Fibroblast of lung (primary cell): ENCODE data around the gene MCEE. TPM values are rescaled to one million over a fixed set of nuclear protein-coding genes. Genes with fewer than 3 reads are reported as not detected.

ENCODE experiments used
- DNase-seq, 2 donors: peaks; one replicate each; pipeline versions ENCODE4 v3.0.0 to v3.0.0-alpha.2; 2010; ENCODE audit warnings: low read depth in 2 of 2
- H2AFZ ChIP-seq: 2 replicates; pipeline ENCODE4 v1.5.1; 2012; ENCODE audit warnings: low read length, control low read depth, inconsistent platforms
- H3K27ac ChIP-seq: 2 replicates; pipeline ENCODE4 v1.5.1; 2011; ENCODE audit warnings: low read length, control low read depth; ENCODE audit not compliant: insufficient read depth
- H3K27me3 ChIP-seq: 2 replicates; pipeline ENCODE4 v1.5.1; 2011; ENCODE audit warnings: mild to moderate bottlenecking, low read length; ENCODE audit not compliant: control insufficient read depth, insufficient read depth
- H3K36me3 ChIP-seq: 2 replicates; pipeline ENCODE4 v1.5.1; 2011; ENCODE audit warnings: low read length; ENCODE audit not compliant: control insufficient read depth, insufficient read depth
- H3K4me1 ChIP-seq: 2 replicates; pipeline ENCODE4 v1.5.1; 2011; ENCODE audit warnings: low read length; ENCODE audit not compliant: control insufficient read depth, insufficient read depth; ENCODE audit errors: extremely low read depth
- H3K4me2 ChIP-seq: 2 replicates; pipeline ENCODE4 v1.5.1; 2011; ENCODE audit warnings: low read length, control low read depth; ENCODE audit not compliant: insufficient read depth; ENCODE audit errors: extremely low read depth
- H3K4me3 ChIP-seq, 4 experiments: fragments of 200-600 bp in 1 of 4; sonication (generic) in 1 of 4; replicated peaks in 1 of 4; 2 replicates each; pipeline ENCODE4 v1.5.1; 2011 to 2016; ENCODE audit warnings: low read length in 4 of 4, low read depth in 3 of 4, mild to moderate bottlenecking in 3 of 4, control low read depth in 2 of 4, inconsistent platforms in 1 of 4, mixed read lengths in 1 of 4; ENCODE audit not compliant: insufficient read depth in 1 of 4; ENCODE audit errors: control extremely low read depth in 1 of 4
- H3K79me2 ChIP-seq: 2 replicates; pipeline ENCODE4 v1.5.1; 2012; ENCODE audit warnings: mild to moderate bottlenecking, low read length, inconsistent platforms; ENCODE audit not compliant: control insufficient read depth, insufficient read depth
- H3K9ac ChIP-seq: 2 replicates; pipeline ENCODE4 v1.5.1; 2011; ENCODE audit warnings: mild to moderate bottlenecking, low read length, control low read depth; ENCODE audit not compliant: insufficient read depth
- H3K9me3 ChIP-seq: 2 replicates; pipeline ENCODE4 v1.5.1; 2012; ENCODE audit warnings: low read depth, low read length; ENCODE audit not compliant: control insufficient read depth, insufficient read depth
- H4K20me1 ChIP-seq: 2 replicates; pipeline ENCODE4 v1.5.1; 2011; ENCODE audit warnings: low read length; ENCODE audit not compliant: control insufficient read depth, insufficient read depth; ENCODE audit errors: extremely low read depth
- CTCF ChIP-seq, 2 donors: IDR thresholded peaks in 1 of 2; conservative IDR thresholded peaks in 1 of 2; 1 replicate in 1 of 2; 2 replicates in 1 of 2; pipeline ENCODE4 v1.5.1; 2011 to 2012; ENCODE audit warnings: low read length in 2 of 2, control low read depth in 1 of 2, inconsistent platforms in 1 of 2, low read depth in 1 of 2, mild to moderate bottlenecking in 1 of 2
- EZH2 ChIP-seq: IDR thresholded peaks from 2 replicates; pipeline ENCODE4 v1.5.1; 2012; ENCODE audit warnings: low read length, control low read depth, mild to moderate bottlenecking; ENCODE audit errors: missing control alignments
- polyA plus RNA-seq, 2 donors: library from polyadenylated mRNA; depleted of rRNA in 1 of 2; stranded (reverse) in 1 of 2; unstranded in 1 of 2; fragments of >200 nt; gene quantifications; 2 replicates each; pipeline ENCODE4 v1.2.1, GENCODE V29; 2011 to 2012; ENCODE audit warnings: missing spikeins in 1 of 2
- total RNA-seq: library from RNA; depleted of rRNA; stranded (reverse); fragments of >200 nt; gene quantifications from 2 replicates; pipeline ENCODE4 v1.2.1, GENCODE V29; 2014

Gene MCEE
- total and polyA plus RNA-seq, 2 donors (not counting 1 experiment from before 2014, with no cell fraction given), result 18.8 TPM

DNA sequence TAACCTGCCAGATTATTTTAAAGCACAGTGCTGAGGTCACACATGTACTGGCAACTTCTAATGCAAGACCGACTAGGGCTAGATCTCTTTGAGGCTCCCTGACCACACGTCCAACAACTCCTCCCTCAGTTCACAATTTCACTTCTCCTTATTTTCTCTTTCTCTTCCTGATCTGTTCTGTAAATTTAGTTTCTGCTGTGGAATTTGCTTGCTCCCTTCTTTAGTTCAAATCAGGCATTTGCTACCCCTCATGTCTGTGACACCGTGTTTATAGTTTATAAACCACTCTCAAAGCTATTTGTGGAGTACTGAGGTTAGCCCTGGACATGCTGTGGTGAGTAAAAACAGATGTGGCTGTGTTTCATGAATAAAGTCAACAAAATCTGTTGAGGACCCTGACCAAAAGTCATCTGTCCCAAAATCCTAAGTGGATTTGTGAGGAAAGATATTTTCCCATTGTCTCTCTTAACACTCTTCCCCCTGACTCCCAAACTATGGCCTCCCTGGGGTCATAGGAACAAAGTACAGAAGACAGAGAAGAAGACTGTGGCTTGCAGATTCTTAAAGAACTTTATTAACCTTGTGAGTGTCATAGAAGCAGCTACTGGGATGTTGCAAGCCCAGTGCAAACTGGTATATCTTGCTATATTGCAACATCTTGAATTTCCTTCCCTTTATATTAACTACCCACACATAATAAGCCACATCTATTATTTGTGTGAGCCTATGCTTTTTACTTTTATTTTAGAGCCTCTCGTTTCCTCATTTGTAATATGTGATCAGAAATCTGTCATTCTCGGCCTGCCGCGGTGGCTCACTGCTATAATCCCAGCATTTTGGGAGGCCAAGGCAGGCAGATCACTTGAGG is 65.0 kb downstream of the MCEE start:
- Histone ChIP-seq H3K79me2 (peaks cover 13% of the 10 kb centered on the region), H3K27ac (no peak overlapping the region), H2AFZ (no peak overlapping the region), H4K20me1 (no peaks in the 10 kb centered on the region), H3K4me3 (no peak overlapping the region), H3K9ac (no peak overlapping the region), H3K27me3 (peaks cover 18% of the 10 kb centered on the region), H3K4me1 (peaks cover 6% of the 10 kb centered on the region), H3K36me3 (no peaks in the 10 kb centered on the region), H3K9me3 (no peaks in the 10 kb centered on the region), H3K4me2 (peak overlapping the region; percentile 3)
- DNase-seq, result peak in 1 of 2 donors; percentile 20
- TF ChIP-seq EZH2 (no peak), CTCF (conservative IDR thresholded peaks at IDR 0.05 in 1 of 2, IDR thresholded peaks at IDR 0.05 in 1 of 2; ENCODE audit: low read depth in 1 of 2, low read length in 2 of 2) (no peak)

DNA sequence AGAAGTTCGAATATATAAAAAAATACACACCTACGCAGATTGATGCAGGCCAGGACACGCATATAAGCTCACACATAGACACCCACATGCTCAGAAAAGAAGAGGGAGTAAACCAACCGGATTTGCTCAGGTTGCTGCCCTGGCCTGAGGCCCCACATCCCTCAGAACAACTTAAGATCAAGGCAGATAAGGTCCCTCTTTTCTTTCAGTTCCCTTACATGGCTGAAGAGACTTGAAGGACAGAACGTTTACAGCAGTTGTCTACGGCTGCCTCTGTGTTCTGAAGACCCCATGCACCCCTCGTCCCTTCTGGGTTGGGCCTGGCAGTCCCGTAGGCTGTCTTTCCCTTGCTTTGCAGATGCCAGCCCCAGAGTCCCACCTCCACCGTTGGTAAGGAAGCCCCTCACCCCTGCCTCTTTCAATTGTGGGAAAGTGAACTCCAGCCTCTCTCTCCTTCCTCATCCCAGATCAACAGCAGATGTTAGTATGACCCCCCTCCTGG is 65.9 kb downstream of the MCEE start:
- no peak overlapping the region for H2AFZ ChIP-seq
- H3K4me1 ChIP-seq, result no peaks in the 10 kb centered on the region
- peaks cover 19% of the 10 kb centered on the region for H3K27me3 ChIP-seq
- H3K79me2 ChIP-seq, result peaks cover 5% of the 10 kb centered on the region
- no peak overlapping the region for H3K4me2 ChIP-seq
- H3K36me3 ChIP-seq, result no peaks in the 10 kb centered on the region
- no peaks in the 10 kb centered on the region for H4K20me1 ChIP-seq
- no peaks in the 10 kb centered on the region for H3K9me3 ChIP-seq
- H3K4me3 ChIP-seq, result no peak overlapping the region
- H3K9ac ChIP-seq, result no peak overlapping the region
- H3K27ac ChIP-seq, result no peak overlapping the region
- no peak for TF ChIP-seq CTCF (conservative IDR thresholded peaks at IDR 0.05 in 1 of 2, IDR thresholded peaks at IDR 0.05 in 1 of 2; ENCODE audit: low read depth in 1 of 2, low read length in 2 of 2)
- DNase-seq, result no peak

- Histone ChIP-seq H3K4me1 (no peaks in the 10 kb centered on the region), H3K79me2 (no peaks in the 10 kb centered on the region), H2AFZ (no peak overlapping the region), H3K36me3 (no peaks in the 10 kb centered on the region), H3K4me2 (no peak overlapping the region), H3K9ac (no peak overlapping the region), H3K9me3 (no peaks in the 10 kb centered on the region), H4K20me1 (no peaks in the 10 kb centered on the region), H3K27ac (no peak overlapping the region), H3K4me3 (no peak overlapping the region), H3K27me3 (peaks cover 21% of the 10 kb centered on the region)
- TF ChIP-seq CTCF (conservative IDR thresholded peaks at IDR 0.05 in 1 of 2, IDR thresholded peaks at IDR 0.05 in 1 of 2; ENCODE audit: low read depth in 1 of 2, low read length in 2 of 2) (no peak), EZH2 (no peak)
- DNase-seq, result no peak
Measured at GRCh38 chr2:71063216-71063615, 66.8 kb downstream of the MCEE start.
